GM19240 (cell line): Measurements from ENCODE around the gene GAS7.

ENCODE experiments used
- DNase-seq: peaks from one replicate; pipeline ENCODE4 v3.0.0; 2011; ENCODE audit warnings: low spot score; ENCODE audit not compliant: insufficient read length

The GAS7 gene

GRCh38 chr17:10052106-10052813 is 146.1 kb downstream of the GAS7 start:
- no peak for DNase-seq

GRCh38 chr17:10051112-10051511 is 147.3 kb downstream of the GAS7 start:
- no peak for DNase-seq

GRCh38 chr17:10050597-10051101 is 147.8 kb downstream of the GAS7 start:
- no peak for DNase-seq

GRCh38 chr17:10048629-10049350 is 149.6 kb downstream of the GAS7 start:
- DNase-seq: no peak

- DNase-seq: no peak
These were observed 151.3 kb downstream of the GAS7 start for GRCh38 chr17:10046786-10047785.

GRCh38 chr17:10045871-10046658 is 152.3 kb downstream of the GAS7 start:
- DNase-seq: no peak

- no peak for DNase-seq
These were observed 155.7 kb downstream of the GAS7 start for GRCh38 chr17:10042589-10043244.

GRCh38 chr17:10041916-10042588 is 156.4 kb downstream of the GAS7 start:
- no peak for DNase-seq

- DNase-seq: no peak
These were observed 157.2 kb downstream of the GAS7 start for GRCh38 chr17:10041287-10041612.

GRCh38 chr17:10036511-10037061 is 161.8 kb downstream of the GAS7 start:
- no peak for DNase-seq

- no peak for DNase-seq
These were observed 162.5 kb downstream of the GAS7 start for GRCh38 chr17:10035885-10036284.

GRCh38 chr17:10034719-10035475 is 163.5 kb downstream of the GAS7 start:
- DNase-seq: no peak

- DNase-seq: no peak
These were observed 164.4 kb downstream of the GAS7 start for GRCh38 chr17:10033959-10034358.

- DNase-seq: no peak
These were observed 165.0 kb downstream of the GAS7 start for GRCh38 chr17:10033449-10033848.

GRCh38 chr17:10032118-10032852 is 166.1 kb downstream of the GAS7 start:
- no peak for DNase-seq

GRCh38 chr17:10031606-10032005 is 166.8 kb downstream of the GAS7 start:
- no peak for DNase-seq

GRCh38 chr17:10031127-10031526 is 167.3 kb downstream of the GAS7 start:
- DNase-seq: no peak

GRCh38 chr17:10029129-10029528 is 169.3 kb downstream of the GAS7 start:
- DNase-seq: no peak
